GM19239 (cell line): ENCODE results near the gene FFAR1.

ENCODE experiments used
- DNase-seq: peaks from one replicate; pipeline ENCODE4 v3.0.0; 2011; ENCODE audit warnings: low spot score; ENCODE audit not compliant: insufficient read length
- FAIRE-seq: peaks from 2 replicates; lab custom pipeline; 2011; peaks lifted over from hg19 to GRCh38; lab: Jason Lieb, UNC

FFAR1 gene

DNA sequence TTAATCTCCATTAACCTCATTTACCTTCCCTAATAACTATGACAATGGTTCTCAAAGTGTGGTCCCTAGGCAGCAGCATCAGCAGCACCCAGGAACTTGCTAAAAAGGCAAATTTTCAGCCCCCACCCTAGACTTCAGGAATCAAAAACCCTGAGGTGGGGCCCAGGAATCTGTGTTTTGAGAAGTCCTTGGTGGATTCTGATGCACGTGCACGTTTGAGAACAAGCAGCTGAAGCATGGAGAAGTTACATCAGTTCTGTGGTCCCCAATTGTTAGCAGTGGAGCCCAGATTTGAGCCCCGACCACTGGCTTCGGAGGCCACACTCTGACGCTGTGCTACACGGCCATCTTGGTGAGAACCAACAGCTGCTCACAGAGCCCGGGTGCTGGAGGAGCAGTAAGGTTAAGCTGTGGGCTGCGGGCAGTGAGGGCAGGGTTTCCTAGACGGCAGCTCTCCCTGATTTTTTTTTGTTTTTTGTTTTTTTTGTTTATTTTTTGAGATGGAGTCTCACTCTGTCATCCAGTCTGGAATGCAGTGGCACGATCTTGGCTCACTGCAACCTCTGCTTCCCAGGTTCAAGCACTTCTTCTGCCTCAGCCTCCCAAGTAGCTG is 32.7 kb upstream of the FFAR1 start:
- no peak for DNase-seq
- no peak for FAIRE-seq

DNA sequence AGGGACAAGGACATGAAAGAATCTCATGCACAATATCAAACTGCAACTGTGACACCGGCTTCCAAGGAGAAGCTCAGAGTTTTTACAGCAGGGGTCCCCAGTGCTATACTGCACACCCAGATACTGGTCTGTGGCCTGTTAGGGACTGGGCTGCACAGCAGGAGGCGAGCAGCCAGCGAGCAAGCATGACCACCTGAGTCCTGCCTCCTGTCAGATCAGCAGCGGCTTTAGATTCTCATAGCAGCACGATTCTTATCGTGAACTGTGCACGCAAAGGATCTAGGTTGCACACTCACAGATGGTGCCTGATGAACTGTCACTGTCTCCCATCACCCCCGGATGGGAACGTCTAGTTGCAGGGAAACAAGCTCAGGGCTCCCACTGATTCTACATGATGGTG is 31.8 kb upstream of the FFAR1 start:
- no peak for DNase-seq
- FAIRE-seq, result no peak

DNA sequence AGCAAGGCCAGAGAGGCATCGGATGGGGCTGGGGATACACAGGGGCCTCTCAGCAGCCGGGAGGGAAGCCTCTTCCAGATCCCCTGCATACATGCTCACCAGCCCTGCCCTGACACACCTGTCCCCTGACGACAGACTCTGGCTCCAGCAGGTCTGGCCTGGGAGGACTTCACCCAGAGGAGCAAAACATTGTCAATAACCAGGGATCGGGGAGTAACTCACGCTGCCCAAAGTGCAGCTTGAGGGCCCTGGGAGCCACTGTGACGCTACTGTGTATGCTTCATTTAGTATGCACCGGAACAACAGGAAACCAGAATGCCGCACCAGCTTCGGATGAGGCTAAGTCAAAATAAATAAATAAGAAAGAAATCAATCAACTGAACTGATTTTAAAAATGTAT is 31.1 kb upstream of the FFAR1 start:
- FAIRE-seq (no peak), DNase-seq (no peak)

DNA sequence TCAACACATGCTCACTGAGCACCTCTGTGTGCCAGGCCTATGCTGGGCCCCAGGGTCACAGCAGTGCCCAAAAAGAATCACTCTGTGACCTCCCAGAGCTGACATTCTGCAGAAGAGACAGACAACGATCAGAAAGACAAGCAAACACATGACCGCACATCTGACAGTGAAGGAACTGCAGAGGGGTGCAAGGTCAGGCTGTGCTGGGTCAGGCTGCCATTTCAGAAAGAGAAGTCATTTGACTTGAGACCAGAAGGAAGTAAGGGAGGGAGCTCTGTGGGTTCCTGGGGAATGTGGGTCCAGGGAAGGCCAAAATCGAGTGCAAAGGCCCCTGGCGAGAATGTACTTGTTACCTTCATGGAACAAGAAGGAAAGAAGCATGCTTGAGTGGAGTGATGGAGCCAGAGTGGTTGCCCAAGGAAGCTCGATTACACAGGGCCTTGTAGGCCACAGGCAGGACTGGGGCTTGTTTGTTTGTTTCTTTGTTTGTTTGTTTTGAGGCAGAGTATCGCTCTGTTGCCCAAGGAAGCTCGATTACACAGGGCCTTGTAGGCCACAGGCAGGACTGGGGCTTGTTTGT is 30.1 kb upstream of the FFAR1 start:
- DNase-seq (no peak), FAIRE-seq (no peak)

DNA sequence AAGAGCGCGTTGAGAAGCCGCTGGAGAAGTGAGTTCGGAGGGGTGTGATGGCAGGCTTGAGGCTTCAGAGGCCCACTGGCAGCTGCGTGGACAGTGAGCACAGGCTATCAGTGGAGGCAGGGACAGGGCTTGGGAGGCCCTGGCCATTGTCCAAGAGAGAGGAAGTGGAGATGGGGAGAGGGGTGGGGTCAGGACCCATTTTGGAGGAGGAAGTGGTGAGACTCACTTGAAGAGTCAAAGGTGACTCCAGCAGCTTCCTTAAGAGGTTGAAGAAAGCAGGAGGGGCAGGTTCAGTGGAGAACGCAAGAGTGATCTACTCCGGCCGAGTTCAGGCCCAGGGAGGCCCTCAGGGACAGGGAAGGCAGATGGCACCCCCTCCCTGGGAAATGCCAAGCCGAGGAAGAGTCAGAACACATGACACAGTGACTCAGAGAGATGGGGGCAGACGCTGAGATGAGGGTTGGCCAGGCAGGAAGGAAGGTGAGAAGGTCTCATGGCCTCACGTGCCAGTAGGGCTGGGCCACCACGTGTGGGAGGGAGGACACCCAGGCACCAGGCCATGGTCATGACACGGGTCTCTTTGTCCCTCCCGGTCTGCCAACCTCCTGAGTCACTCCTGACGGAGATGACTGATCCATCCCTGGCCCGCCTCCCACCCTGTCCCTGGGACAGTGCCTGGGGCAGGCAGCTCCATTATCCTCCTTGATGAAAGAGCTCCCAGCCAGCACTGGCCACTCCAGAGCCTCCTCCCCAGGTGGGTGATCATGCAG is 28.8 kb upstream of the FFAR1 start:
- DNase-seq, result no peak
- FAIRE-seq, result no peak

DNA sequence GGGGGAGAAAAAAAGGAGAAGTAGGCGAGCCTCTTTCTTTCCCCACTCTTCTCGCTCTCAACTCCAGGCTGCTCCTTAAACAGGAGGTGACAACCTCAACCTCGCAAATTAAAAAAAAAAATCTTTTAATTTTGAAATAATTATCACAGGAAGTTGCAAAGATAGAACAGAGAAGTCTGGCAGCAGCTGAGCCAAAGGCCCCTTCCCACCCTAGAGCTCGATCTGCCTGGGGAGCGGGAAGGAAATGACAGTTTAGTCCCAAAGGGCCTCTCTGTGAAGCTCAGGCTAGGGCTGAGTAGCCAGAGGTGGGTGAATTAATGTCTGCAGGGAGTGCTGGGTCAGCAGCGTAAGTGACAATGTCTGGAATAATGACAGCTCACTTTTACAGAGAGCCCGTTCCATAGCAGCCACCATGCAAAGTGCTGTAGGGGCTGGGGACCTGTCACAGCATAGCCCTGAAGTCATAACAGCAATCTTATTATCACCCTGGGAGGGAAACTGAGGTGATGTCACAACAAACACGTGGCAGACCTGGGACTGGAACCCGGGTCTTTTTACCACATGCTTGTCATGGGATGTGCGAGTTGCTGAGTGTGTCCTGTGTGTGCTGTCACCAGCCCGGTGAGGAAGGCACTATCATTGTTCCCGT is 27.5 kb upstream of the FFAR1 start:
- peak; percentile 28 for FAIRE-seq
- no peak for DNase-seq

DNA sequence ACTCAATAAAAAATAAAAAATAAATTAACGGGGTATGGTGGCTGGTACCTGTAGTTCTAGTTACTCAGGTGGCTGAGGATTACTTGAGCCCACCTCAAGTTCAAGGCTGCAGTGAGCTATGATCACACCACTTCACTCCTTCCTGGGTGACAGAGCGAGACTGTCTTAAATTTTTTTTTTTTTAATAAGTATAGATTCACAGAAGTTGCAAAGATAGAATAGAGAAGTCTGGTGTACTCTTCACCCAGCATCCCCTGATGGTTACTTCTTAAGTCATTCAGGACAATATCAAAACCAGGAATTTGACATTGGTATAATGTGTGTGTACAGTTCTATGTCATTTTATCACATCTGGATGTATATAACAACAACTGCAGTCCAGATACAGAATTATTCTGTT is 26.4 kb upstream of the FFAR1 start:
- FAIRE-seq (no peak), DNase-seq (no peak)

DNA sequence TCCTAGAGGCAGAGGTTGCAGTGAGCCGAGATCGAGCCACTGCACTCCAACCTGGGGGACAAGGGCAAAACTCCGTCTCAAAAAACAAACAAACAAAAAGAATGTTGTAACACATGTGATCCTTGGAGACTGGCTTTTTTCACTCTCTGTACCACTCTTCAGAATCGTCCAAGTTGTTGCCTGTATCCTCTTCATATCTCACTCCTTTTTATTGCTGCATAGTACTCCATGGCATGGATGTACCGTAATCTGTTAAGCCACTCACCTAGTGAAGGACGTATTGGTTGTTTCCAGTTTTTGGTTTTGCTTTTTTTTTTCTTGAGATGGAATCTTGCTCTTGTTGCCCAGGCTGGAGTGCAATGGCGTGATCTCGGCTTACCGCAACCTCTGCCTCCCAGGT is 25.7 kb upstream of the FFAR1 start:
- DNase-seq (no peak), FAIRE-seq (no peak)

DNA sequence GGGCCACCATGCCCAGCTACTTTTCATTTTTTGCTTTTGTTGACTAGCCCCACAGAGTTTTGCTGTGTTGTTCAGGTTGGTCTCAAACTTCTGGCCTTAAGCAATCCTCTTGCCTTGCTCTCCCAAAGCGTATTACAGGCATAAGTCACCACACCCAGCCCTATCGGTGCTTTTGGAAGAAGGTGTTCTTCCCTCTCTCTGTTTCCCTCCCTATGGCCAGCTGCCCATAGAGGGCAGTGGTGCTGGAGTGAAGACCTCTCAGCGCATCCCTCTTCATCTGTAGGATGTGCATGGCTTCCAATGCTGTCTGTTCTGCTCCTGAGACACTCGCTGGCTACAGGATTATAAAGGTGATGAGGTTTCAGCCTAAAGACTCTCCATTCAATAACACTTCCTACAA is 20.1 kb upstream of the FFAR1 start:
- FAIRE-seq, result peak; percentile 47

DNA sequence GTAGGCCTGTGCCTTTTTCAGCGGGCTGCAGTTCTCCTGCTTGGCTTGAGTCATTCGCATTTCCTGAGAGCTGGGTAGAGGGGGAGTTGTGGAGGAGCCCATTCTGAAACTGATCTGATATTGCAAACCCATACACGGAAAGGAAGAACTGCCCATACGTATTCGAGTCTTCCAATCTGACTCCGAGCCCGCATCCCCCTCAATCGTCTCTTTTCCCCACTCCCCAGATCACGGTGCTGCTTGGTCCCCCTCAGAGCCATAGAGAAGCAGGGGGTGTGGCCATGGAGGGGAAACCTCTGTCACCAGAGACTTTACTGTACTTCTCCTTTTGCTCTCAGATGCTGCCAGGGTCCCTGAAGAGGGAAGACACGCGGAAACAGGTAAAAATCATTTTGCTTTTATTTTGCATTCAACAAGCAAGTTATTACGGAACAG is 18.8 kb upstream of the FFAR1 start, which contains the start of gene CD22:
Gene CD22 (plus strand): TSS at position 337 of the 435 bp plus-strand sequence. CDS start 2,854 bp downstream, outside the sequence.
- DNase-seq (no peak), FAIRE-seq (peak; percentile 98)

More for the DNA sequence above, 20.1 kb upstream of the FFAR1 start:
- no peak for DNase-seq

DNA sequence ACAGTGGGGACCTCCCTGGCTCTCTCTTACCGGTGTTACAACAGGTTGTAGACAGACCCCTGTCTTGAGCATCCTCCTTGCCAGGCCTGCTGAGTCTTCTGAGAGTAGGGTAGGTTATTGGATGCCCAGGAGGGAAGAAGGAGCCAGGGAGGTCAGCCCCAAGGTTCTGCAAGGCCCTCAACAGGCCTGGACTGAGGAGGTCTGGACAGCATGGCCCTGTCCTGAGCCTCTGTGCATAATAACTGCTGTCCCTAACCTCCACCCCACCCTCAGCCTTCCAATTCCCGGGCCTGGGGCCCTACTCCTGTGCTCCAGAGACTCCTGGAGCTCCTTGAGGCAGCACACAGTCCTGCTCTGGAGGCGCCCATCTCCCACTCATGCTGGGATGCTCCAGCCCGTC is 18.4 kb upstream of the FFAR1 start:
- FAIRE-seq, result peak; percentile 51
- no peak for DNase-seq

DNA sequence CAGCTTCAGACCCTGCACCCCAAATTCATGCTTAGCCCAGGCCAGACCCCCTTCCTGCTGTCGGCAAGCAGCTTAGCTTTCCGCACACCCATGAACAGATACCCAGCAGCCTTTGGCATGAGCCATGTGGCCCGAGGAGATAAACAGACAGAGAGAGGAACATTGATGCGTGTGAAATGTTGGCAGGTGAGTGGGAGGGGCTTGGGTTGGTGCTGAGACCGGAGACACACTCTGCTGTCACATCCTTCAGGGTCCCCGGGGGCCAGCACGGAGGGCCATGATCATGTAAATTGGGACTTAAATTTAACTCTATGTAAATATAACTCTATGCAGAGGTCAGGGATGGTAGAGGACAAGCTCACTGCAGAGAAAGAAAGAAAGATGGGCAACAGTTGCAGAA is 17.2 kb upstream of the FFAR1 start:
- DNase-seq (no peak), FAIRE-seq (peak; percentile 99)

DNA sequence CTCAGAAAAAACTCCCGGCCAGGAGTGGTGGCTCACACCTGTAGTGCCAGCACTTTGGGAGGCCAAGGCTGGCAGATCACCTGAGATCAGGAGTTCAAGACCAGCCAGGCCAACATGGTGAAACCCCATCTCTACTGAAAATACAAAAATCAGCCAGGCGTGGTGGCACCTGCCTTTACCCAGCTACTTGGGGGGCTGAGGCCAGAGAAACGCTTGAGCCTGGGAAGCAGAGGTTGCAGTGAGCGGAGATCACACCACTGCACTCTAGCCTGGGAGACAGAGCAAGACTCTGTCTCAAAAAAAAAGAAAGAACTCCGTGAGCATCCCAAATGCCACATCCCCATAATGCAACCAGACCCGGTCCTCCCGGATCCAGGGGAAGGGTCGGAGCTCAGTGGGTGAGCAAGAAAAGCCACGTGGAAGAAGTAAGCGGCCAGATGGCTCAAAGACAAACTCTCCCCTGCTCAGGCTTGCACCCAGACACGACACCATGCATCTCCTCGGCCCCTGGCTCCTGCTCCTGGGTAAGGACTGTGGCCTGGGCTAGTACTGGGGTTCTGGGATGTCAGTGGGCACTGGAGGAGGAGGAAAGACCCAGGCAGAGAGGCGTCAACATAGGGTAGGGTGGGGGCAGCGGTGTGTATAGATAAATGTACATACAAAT is 16.0 kb upstream of the FFAR1 start:
- DNase-seq, result no peak
- FAIRE-seq, result peak; percentile 76

DNA sequence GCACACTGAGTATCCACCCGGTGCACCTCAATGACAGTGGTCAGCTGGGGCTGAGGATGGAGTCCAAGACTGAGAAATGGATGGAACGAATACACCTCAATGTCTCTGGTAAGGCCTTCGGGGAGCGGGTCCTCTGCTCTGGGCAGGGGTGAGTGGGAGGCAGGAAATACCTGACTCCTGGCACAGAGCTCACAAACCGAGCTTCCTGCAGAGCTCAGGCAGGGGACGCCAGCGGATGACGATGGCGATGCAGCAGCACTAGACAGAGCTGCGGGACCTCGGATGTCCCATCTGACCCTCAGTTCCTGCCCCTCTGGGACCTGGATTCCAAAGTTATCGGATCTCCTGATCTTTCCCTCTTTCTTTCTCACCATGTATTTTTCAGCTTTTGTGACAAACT is 14.9 kb upstream of the FFAR1 start:
- no peak for DNase-seq
- FAIRE-seq, result peak; percentile 89

DNA sequence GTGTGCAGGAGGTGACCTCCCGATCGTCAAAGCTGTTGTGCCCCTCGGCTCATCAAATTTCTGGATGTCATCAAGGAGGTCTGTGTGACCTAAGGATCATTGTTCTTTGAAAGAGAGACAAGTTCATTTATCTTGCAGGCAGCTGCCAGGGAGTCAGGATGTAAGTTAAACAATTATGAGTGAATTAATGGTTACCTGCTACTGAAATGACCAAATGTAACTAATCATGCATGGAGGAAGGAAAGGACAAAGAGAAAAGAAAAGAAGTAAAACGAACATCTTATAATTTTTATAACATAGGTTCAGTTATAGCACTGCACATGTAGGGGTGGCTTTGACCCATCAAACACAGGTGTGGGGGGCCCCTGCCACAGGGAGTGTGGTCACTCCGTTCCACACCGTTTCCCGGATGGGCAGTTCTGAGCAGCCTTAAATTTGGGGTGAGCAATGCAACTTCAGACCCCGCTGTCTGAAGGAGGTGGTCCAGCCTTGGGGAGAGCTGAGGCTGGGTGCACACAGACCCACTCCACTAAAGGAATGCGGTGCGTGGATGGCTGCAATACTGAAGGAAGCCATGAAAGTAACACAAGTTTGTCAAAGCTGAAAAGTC is 13.5 kb upstream of the FFAR1 start:
- FAIRE-seq (peak; percentile 93), DNase-seq (no peak)

DNA sequence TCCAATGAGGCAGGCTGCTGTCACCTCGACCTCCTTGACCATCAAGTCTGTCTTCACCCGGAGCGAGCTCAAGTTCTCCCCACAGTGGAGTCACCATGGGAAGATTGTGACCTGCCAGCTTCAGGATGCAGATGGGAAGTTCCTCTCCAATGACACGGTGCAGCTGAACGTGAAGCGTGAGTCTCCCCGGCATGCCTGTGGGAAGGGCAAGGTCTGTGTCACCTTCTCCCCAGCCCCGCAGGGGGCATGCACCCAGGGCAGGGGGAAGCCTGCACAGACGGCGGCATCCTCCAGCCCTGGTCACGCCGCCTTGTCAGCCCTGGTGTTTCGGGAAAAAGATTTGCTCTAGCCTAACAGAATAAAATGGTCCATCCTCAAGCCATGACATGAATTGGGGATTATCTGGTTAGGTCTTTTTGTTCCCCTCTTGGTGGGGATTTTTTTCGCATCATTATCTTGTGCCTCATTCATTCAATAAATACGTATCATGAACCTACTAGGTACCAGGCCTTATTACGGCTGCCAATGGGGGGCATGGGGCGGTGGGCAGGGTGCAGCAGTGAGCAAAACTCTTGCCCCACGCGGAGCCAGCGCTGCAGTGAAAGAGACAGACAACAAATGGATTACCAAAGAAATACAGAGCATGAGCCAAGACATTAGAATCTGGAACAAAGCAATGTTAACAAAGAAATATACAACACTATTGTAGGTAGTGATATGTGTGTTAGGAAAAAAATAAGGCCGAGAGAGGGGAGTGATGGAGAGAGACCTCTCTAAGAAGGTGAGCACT is 11.3 kb upstream of the FFAR1 start:
- DNase-seq (no peak), FAIRE-seq (no peak)

DNA sequence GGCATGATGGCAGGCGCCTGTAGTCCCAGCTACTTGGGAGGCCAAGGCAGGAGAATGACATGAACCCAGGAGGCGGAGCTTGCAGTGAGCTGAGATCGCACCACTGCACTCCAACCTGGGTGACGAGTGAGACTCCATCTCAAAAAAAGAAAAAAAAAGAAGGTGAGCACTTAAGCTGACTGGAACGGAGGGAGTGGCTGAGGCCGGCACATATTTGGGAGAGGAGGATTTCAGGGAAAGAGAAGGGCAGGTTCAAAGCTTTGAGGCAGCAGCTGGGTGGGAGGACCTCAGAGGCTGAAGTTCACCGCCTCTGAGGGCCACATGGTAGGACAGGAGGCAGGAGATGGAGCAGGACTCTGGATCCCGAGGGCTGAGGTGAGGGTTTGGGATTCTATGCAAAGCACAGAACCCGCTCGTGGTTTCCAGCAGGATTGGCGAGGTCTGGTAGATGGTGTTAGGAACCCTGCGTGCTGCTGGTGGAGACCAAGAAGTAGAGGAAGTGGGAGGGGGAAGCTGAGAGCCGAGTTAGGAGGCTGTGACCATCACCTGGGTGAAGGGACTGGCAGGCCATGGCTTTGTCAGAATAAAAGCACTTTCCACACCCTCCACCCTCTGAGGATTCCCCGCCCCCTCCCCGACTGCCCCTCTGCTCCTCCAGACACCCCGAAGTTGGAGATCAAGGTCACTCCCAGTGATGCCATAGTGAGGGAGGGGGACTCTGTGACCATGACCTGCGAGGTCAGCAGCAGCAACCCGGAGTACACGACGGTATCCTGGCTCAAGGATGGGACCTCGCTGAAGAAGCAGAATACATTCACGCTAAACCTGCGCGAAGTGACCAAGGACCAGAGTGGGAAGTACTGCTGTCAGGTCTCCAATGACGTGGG is 10.4 kb upstream of the FFAR1 start:
- no peak for DNase-seq
- FAIRE-seq, result peak; percentile 40

DNA sequence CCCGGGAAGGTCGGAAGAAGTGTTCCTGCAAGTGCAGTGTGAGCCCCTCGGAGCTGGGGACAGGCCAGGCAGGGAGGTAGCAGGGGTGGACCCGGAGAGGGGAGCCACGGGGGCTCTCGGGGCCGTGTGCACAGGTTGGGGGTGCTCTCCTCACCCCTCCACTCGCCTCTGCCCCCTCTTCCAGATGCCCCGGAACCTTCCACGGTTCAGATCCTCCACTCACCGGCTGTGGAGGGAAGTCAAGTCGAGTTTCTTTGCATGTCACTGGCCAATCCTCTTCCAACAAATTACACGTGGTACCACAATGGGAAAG is 9.8 kb upstream of the FFAR1 start:
- DNase-seq, result no peak
- FAIRE-seq, result no peak

DNA sequence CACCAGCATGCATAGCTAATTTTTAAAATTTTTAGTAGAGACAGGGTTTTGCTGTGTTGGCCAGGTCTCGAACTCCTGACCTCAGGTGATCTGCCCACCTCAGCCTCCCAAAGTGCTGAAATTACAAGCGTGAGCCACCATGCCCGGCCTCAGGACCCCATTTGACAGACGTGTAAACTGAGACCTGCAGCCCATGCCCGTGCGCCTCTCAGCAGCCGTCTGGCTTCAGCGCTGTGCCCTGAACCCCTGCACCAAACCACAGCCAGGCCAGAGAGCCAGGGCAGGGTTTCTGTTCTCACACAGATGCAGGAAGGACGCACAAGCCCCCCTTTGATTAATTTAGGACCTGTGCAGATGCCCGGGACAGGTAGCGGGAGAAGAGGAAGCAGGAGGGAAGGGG is 7.3 kb upstream of the FFAR1 start:
- DNase-seq (no peak), FAIRE-seq (no peak)
